Activated CD4-positive, alpha-beta T cell treated with anti-CD3 and anti-CD28 coated beads, Interleukin-2, Interleukin-4, amounts not matched to agents 100 ng/mL and 50 ng/mL, durations not matched to agents 16 hours and 8 hours (primary cell): Measurements from ENCODE around the gene TCAF1.
A peak's percentile ranks its signal among the peaks of the same experiment; 100 is the strongest.
"Not testable (repeated sequence)": the region's sequence is repeated elsewhere in the genome, so short reads cannot be mapped to it uniquely, and the experiment has no call there.

Experiments
- DNase-seq: peaks from one replicate; pipeline ENCODE4 v3.0.0-alpha.2; 2020; ENCODE audit warnings: low spot score

Gene TCAF1

DNA sequence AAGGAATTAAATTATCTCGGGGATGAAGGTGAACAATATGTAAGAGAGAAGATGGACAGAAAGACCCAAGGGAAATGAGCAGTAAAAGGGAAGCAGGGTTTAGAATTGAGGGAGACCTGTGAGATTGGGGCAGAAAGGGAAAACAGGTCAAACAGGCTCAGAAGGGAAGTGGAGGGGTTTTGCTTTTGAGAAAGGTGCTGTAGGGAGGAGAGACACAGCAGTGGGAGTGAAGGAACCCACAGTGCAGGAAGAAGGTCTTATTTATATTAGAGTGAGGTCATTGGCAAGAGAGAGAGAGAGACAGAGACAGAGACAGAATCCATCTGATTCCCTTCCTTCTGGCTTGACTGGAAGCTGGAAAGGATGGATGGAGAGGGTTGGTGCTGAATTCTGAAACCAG is 3.5 kb upstream of the TCAF1 start:
- no peak for DNase-seq

- DNase-seq: no peak
Observed at GRCh38 chr7:143902332-143902899, 440 bp upstream of the TCAF1 start.

- no peak for DNase-seq
Observed at GRCh38 chr7:143901332-143901667, 676 bp downstream of the TCAF1 start.

DNA sequence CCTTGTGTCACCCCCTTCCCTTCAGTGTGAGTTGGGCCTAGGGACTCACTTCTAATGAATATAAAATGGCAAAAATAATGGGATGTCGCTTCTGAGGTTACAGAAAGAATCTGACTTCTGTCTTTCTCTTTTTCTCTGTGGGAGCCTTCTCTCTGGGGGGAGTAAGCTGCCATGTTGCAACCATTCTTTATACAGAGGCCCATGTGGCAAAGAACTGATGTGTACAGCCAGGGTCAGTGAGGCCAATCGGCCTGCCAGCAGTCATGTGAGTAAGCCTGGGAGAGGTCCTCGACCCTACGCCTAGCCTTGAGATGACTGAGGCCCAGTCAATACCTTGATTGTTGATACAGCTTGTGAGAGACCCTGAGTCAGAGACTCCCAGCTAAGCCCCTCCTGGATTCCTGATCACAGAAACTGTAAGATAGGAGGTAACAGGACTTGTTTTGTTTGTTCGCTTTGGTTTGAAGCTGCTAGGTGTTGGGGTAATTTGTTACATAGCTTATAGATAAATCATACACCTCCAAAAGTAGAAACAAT is 1.7 kb downstream of the TCAF1 start:
- DNase-seq: no peak

- no peak for DNase-seq
Observed at GRCh38 chr7:143898810-143899209, 3.2 kb downstream of the TCAF1 start.

DNA sequence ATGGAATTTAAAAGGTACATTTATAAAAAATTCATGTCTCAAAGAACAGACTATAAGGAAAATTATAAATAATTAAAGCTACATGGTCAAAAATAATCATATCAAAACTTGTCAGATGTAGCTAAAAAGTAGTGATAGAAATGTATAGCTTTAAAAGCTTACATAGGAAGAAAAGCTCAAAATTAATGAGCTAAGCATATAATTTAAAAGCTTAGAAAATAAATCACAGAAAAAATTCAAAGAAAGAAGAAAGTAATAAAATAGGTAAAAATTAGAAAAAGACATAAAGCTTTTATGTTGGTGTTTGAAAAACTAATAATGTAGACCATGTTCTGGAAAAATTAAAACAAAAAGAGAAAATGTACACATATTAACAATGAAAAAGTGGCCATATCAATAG is 5.3 kb downstream of the TCAF1 start:
- no peak for DNase-seq

DNA sequence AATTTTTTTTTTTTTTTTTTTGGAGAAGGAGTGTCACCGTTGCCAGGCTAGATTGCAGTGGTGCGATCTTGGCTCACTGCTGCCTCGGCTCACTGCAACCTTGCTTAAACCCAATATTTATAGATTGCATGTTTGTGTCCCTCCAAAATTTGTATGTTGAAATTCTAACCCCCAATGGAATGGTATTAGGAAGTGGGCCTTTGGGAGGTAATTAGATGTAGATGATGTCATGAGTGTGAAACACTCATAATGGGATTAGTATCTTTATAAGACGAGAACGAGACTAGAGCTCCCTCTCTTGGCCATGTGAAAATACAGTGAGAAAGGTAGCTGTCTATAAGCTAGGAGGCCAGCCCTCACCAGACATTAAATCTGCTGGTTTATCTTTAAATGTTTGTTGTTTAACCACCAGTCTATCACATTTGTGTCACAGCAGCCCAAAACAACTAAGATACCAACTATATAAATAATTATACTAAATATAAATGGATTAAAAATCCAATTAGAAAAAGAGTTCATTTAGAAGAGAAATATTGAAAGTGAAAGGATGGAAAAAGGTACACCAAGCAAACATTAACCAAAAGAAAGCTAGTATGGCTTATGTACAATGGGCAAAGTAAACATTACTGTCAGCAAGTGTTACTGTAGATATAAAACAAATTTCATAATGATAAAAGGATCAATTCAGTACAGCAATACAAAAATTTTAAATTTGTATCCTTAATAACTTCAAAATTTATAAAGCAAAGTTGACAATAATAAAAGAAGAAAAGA is 9.3 kb downstream of the TCAF1 start:
- peak; percentile 65 for DNase-seq

GRCh38 chr7:143891457-143891856 is 10.5 kb downstream of the TCAF1 start:
- no peak for DNase-seq

DNA sequence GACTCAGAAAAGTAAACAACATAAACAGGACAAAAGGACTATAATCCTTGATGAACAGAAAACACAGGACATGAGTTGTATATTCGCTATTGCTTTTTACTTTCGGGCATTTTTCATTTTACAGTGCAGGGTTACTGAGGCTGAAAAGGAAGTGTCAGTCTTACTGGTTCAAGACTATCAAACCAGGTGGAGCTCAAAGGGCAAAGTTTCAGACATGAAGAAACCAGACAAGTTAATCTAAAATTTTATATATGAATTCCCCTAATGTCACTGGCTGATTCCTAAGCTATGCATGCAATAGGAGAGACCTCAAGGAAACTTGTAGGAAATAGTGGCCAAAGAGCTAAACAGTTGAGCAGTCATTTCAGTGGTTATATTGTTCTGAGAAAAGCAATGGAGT is 11.4 kb downstream of the TCAF1 start:
- DNase-seq: no peak

GRCh38 chr7:143889068-143889467 is 12.9 kb downstream of the TCAF1 start:
- no peak for DNase-seq

GRCh38 chr7:143886826-143887477 is 15.0 kb downstream of the TCAF1 start:
- DNase-seq: no peak

GRCh38 chr7:143885951-143886350 is 16.0 kb downstream of the TCAF1 start:
- DNase-seq: no peak

- DNase-seq: peak; percentile 22
Observed at GRCh38 chr7:143884969-143885559, 16.9 kb downstream of the TCAF1 start.

GRCh38 chr7:143884241-143884968 is 17.6 kb downstream of the TCAF1 start:
- no peak for DNase-seq

GRCh38 chr7:143882604-143883078 is 19.3 kb downstream of the TCAF1 start:
- no peak for DNase-seq

GRCh38 chr7:143882020-143882603 is 19.9 kb downstream of the TCAF1 start:
- DNase-seq: no peak

DNA sequence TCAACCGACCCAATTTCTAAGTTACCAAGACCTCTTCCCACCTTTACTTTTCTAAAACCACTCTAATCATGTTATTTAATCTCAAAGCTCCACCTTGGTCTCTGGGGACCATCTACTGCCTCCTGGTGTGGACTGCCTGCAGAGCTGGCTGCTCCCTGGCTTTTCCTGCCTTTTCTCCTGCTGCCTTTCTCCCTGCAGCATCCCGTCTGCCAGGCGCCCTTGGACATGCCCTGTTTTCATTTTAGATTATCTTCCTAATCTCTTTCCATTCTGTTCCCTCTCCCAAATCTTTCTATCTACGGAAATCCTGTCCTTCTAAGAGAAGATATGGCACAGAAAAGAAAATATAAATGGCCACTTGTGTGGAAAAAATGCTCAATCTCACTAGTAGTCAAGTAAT is 23.1 kb downstream of the TCAF1 start:
- DNase-seq: no peak

GRCh38 chr7:143877098-143877497 is 24.9 kb downstream of the TCAF1 start:
- DNase-seq: no peak

- no peak for DNase-seq
Observed at GRCh38 chr7:143876218-143876617, 25.8 kb downstream of the TCAF1 start.

GRCh38 chr7:143873242-143873641 is 28.7 kb downstream of the TCAF1 start:
- not testable (repeated sequence) for DNase-seq

DNA sequence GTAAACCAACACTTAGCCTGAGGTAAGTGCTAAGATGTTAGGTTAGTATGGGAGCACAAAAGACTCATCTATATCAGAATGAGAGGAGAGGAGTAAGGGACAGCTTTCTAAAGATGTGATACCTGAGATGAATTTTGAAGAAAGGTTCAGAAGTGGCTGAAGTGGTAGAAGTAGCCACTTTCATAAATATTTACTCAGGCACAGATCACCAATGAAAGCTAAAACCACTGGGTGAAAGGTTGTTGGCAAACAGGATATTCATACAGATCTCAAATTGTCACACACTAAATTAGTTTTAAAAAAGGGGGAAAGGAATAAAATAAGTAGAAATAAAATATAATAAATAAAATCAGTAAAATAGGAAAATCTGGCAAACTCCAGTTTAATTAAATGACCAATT is 30.4 kb downstream of the TCAF1 start:
- not testable (repeated sequence) for DNase-seq

DNA sequence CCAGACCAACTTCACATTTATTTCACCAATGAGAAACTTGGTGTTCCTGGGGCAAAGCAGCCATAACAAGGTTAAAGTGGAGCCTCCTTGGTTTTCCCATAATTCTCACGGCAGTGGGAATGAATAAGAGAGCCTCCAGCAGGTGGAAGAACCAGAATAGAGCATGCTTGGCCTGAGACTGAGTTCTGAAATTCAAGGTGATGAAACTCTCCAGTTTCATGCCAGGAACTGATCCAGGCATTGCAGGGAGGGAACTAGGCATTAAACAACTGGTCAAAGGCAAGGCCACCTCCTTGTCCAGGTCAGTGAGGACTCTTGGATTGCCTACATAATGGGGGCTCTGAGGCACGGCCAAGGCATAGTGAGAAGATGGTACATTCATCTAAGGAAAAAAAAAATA is 44.0 kb downstream of the TCAF1 start:
- not testable (repeated sequence) for DNase-seq
